ENCODE results near the gene KCNN3.

The KCNN3 gene

GRCh38 chr1:154780541-154780940 lies 89.5 kb downstream of the KCNN3 start:
- DNase-seq (ENCODE audit: low read depth): no peak
- no peak overlapping the region for H3K4me3 ChIP-seq (ENCODE audit: low read depth, low read length)
- TF ChIP-seq MYC (IDR thresholded peaks at IDR 0.05; ENCODE audit: low read depth, low read length): no peak
- TF ChIP-seq MAX (IDR thresholded peaks at IDR 0.05; ENCODE audit: low read depth, low read length): no peak
- no peak for TF ChIP-seq POLR2A (IDR thresholded peaks at IDR 0.05; ENCODE audit: extremely low read depth, insufficient read length)
- TF ChIP-seq CTCF (IDR thresholded peaks at IDR 0.05; ENCODE audit: low read depth, low read length): no peak

- no peak overlapping the region for H3K4me3 ChIP-seq (ENCODE audit: low read depth, low read length)
- no peak for TF ChIP-seq POLR2A (IDR thresholded peaks at IDR 0.05; ENCODE audit: extremely low read depth, insufficient read length)
- TF ChIP-seq MYC (IDR thresholded peaks at IDR 0.05; ENCODE audit: low read depth, low read length): no peak
- no peak for TF ChIP-seq MAX (IDR thresholded peaks at IDR 0.05; ENCODE audit: low read depth, low read length)
- TF ChIP-seq CTCF (IDR thresholded peaks at IDR 0.05; ENCODE audit: low read depth, low read length): no peak
- DNase-seq (ENCODE audit: low read depth): no peak
Observed at GRCh38 chr1:154779551-154780189, 90.4 kb downstream of the KCNN3 start.

- no peak overlapping the region for H3K4me3 ChIP-seq (ENCODE audit: low read depth, low read length)
Observed at GRCh38 chr1:154778944-154779343, 91.1 kb downstream of the KCNN3 start.

GRCh38 chr1:154778275-154778674 lies 91.8 kb downstream of the KCNN3 start:
- TF ChIP-seq MYC (IDR thresholded peaks at IDR 0.05; ENCODE audit: low read depth, low read length): no peak
- no peak for DNase-seq (ENCODE audit: low read depth)
- H3K4me3 ChIP-seq (ENCODE audit: low read depth, low read length): no peak overlapping the region

More at GRCh38 chr1:154778944-154779343, 91.1 kb downstream of the KCNN3 start:
- no peak for TF ChIP-seq CTCF (IDR thresholded peaks at IDR 0.05; ENCODE audit: low read depth, low read length)
- no peak for TF ChIP-seq MYC (IDR thresholded peaks at IDR 0.05; ENCODE audit: low read depth, low read length)
- no peak for TF ChIP-seq MAX (IDR thresholded peaks at IDR 0.05; ENCODE audit: low read depth, low read length)
- no peak for TF ChIP-seq POLR2A (IDR thresholded peaks at IDR 0.05; ENCODE audit: extremely low read depth, insufficient read length)
- no peak for DNase-seq (ENCODE audit: low read depth)

- no peak overlapping the region for H3K4me3 ChIP-seq (ENCODE audit: low read depth, low read length)
- DNase-seq (ENCODE audit: low read depth): no peak
- TF ChIP-seq POLR2A (IDR thresholded peaks at IDR 0.05; ENCODE audit: extremely low read depth, insufficient read length) (no peak), MYC (IDR thresholded peaks at IDR 0.05; ENCODE audit: low read depth, low read length) (no peak), CTCF (IDR thresholded peaks at IDR 0.05; ENCODE audit: low read depth, low read length) (no peak), MAX (IDR thresholded peaks at IDR 0.05; ENCODE audit: low read depth, low read length) (no peak)
Observed at GRCh38 chr1:154777781-154778180, 92.3 kb downstream of the KCNN3 start.

- no peak for TF ChIP-seq MAX (IDR thresholded peaks at IDR 0.05; ENCODE audit: low read depth, low read length)
- no peak for TF ChIP-seq POLR2A (IDR thresholded peaks at IDR 0.05; ENCODE audit: extremely low read depth, insufficient read length)
- TF ChIP-seq MYC (IDR thresholded peaks at IDR 0.05; ENCODE audit: low read depth, low read length): no peak
- TF ChIP-seq CTCF (IDR thresholded peaks at IDR 0.05; ENCODE audit: low read depth, low read length): no peak
- no peak for DNase-seq (ENCODE audit: low read depth)
- H3K4me3 ChIP-seq (ENCODE audit: low read depth, low read length): no peak overlapping the region
Observed at GRCh38 chr1:154777154-154777553, 92.9 kb downstream of the KCNN3 start.
